Measurements from ENCODE around the gene CARD6.
"Not testable (repeated sequence)": the region's sequence is repeated elsewhere in the genome, so short reads cannot be mapped to it uniquely, and the experiment has no call there.

DNA sequence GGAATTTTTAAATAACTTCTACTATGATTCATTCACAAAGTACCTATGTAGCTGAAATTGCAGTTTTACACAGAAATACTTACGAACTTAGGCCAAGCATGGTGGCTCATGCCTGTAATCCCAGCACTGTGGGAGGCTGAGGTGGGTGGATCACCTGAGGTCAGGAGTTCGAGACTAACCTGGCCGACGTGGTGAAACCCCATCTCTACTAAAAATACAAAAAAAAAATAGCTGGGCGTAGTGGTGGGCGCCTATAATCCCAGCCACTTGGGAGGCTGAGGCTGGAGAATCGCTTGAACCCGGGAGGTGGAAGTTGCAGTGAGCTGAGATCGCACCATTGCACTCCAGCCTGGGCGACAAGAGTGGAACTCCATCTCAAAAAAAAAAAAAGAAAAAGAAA, 48.5 kb upstream of the CARD6 start:
- TF ChIP-seq, protein P1, sequence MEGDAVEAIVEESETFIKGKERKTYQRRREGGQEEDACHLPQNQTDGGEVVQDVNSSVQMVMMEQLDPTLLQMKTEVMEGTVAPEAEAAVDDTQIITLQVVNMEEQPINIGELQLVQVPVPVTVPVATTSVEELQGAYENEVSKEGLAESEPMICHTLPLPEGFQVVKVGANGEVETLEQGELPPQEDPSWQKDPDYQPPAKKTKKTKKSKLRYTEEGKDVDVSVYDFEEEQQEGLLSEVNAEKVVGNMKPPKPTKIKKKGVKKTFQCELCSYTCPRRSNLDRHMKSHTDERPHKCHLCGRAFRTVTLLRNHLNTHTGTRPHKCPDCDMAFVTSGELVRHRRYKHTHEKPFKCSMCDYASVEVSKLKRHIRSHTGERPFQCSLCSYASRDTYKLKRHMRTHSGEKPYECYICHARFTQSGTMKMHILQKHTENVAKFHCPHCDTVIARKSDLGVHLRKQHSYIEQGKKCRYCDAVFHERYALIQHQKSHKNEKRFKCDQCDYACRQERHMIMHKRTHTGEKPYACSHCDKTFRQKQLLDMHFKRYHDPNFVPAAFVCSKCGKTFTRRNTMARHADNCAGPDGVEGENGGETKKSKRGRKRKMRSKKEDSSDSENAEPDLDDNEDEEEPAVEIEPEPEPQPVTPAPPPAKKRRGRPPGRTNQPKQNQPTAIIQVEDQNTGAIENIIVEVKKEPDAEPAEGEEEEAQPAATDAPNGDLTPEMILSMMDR (IDR thresholded peaks at IDR 0.05), result not testable (repeated sequence)
- TF ChIP-seq POLR2AphosphoS5, POLR2A (IDR thresholded peaks at IDR 0.05): not testable (repeated sequence)

Data from breast epithelium (tissue), 3 donors.